NCI-H69 (cell line): ENCODE data around the gene KLHL14.
A peak's percentile ranks its signal among the peaks of the same experiment; 100 is the strongest.
"Not testable (repeated sequence)": the region's sequence is repeated elsewhere in the genome, so short reads cannot be mapped to it uniquely, and the experiment has no call there.

Source experiments
- DNase-seq: peaks from one replicate; lab custom pipeline; 2025; lab: John Stamatoyannopoulos, UW

Gene KLHL14

DNA sequence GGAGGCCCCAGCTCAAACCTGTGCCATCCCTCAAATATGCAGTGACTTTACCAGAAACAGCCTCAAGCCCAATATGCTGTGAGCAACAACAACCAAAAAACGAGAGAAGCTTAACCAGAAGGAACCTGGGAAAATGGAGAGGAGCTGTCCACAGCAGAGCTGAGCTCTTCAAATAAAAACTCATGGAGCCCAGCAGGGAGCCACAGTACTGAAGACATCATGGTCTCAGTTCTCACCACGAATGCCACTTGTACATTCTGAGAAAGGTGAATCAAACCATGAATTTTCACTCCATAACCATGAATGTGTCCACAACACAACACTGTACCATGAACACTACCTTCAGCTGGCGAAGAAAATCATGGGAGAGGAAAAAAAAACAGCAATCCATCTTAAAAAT, 50.5 kb downstream of the KLHL14 start:
- no peak for DNase-seq

DNA sequence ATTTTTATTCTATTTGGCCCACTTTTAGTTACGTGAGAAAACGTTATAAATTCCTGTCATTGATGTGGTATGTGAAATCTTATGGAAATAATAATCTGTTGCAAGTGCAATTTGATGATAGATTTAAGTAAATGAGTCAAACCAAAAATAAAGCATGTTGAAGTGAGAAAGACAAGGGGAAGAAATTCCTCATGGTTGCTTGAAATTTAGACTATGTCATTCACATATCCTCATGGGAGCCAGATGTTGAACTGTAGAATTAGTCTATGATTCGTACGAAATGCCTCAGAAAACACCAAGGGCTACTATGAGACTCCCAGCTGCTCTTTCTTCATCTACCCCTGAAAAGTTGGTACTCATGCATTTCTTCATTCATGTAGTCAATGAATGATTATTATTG, 55.7 kb downstream of the KLHL14 start:
- DNase-seq: no peak

DNA sequence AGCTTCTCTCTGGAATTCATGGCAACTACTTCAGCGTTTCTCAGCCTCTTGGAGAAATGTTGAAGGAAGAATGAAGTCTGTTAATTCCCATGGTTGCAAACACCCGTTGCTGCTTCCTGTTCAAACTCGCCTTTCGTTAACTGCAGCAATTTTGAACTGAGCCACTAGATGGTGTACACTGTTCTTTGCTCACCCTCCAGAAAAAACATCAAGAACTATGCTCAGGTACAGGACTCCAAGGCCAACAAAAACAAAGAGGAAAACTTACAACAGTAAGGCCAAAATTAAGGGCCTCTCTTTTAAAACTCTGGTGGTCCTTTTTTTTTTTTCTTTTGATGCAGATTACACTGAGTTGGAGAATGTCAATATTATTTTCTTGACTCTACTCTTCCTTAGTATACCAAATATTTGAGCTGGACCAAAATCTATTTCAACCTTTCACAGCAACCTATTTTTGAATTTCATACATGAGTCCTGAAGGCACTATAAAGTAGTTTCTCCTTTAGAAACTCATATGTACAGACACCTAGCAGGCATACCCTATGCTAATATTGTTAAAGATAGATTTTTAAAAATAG, 58.2 kb downstream of the KLHL14 start:
- DNase-seq: peak; percentile 96

DNA sequence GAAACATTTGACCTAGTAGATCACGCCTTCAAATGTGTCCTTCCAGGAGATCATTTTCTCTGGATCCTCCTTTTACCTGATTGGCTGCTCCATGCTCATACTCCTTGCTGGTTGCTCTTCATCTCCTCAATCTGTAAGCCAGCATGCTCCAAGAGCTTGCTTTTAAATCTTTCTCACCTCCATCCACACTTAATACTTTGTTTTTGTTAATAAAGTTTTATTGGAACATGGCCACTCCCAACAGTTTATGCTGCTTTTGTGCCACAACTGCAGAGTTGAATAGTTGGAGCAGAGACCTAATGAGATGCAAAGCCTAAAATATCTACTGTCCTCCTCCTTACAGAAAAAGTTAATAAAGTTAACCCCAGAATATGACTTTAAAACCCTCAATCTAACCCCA, 60.0 kb downstream of the KLHL14 start:
- DNase-seq: no peak

DNA sequence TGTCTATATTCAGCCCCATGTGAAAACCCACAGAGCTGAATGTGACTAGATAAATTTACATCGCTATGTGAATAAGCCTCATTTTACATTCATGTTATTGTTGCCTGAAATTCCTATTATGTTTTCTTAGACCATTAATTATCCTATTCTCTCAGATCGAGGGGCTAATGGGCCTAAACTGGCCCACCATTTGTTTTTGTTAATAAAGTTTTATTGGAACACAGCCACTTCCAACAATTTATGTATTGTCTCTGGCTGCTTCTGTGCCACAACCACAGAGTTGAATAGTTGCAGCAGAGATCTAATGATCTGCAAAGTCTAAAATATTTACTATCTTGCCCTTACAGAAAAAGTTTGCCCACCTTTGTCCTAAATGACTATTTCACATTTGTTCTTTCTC, 61.0 kb downstream of the KLHL14 start:
- no peak for DNase-seq

DNA sequence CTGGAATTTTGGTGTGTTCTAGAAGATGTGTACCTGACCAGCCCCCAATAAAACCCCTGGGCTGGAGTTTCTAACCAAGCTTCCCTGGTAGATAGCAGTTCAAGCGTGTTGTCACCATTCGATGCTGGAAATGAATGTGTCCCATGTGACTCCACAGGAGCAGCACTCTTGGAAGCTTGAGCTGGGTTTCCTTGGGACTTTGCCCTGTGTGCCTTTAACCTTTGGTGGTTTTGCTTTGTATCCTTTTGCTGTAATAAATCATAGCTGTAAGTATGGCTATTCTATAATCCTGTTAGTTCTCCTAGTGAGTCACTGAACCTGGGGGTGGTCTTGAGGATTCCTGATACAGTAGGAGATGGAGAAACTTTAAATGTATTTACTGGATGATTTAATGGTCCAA, 65.2 kb downstream of the KLHL14 start:
- peak; percentile 82 for DNase-seq

DNA sequence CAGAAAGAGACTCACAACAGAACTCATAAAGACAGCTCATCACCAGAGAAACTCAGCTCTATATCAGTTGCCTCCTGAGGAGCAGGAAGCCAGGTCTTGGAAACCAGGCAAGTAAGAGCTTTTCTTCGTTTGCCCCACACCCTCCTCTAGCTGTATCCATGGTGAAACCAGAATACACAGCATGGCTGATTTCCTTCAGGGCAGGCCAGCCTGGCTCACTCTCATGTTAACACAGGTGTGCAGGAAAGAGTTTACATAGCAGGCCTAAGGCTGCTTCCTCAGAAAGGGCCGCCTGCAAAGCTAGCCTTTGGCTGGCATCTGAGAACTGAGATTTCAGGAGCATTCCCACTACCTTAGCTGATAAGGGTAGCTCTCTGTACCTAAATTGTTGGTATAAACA, 65.7 kb downstream of the KLHL14 start:
- peak; percentile 98 for DNase-seq

DNA sequence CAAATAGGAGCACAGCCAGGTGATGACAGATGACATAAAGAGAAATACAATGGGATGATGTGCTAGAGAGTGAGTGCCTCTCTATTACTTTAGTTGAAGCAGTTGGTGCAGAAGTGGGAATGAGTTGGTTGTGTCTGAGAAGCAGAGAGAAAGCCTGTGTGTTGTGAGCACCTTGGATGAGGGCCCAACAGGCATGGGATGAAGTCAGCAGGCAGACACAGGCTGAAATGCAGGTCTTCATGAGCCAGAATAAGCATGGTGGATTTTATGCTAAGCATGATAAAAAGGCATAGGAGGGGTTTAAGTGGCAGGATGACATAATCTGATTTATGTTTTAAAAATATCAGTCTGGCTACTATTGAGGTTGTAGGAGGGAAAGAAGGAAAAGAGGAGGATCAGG, 71.5 kb downstream of the KLHL14 start:
- DNase-seq: peak; percentile 78

DNA sequence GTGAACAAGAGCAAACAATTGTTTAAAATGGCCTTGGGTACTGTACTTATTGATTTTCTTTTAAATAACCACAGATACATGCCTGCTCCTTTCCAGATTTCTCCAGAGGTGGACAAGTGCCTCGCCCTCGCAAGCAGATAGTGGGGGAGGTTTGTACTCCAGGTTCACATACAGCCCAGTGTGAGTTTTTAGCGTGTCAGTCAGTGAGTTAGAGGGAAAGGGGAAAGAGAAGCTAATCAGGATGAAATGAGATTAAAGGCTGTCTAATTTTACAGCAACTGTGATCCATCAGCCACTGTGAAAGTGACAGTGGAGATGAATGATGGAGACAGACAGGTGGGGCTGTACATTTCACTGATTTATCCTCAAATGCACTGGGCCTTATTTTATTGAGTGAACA, 74.7 kb downstream of the KLHL14 start:
- peak; percentile 90 for DNase-seq

DNA sequence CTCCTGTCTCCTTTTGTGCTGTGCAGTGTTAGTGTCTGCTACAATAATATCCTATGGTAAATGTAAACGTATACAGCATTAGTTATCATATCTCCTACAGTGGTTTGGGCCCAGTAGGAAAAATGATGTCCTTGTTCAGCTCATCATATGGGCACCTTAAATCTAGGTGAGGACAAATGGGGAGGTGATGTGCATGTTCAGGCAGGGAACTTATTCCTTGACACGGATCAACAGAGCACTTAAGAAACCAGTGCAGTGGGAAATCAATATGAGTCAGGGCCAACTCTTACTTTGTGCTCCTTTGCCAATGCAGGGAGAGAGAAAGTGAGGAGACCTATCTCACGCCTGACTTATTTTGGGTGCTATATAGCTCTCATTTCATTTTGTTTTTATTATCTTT, 76.4 kb downstream of the KLHL14 start:
- no peak for DNase-seq

DNA sequence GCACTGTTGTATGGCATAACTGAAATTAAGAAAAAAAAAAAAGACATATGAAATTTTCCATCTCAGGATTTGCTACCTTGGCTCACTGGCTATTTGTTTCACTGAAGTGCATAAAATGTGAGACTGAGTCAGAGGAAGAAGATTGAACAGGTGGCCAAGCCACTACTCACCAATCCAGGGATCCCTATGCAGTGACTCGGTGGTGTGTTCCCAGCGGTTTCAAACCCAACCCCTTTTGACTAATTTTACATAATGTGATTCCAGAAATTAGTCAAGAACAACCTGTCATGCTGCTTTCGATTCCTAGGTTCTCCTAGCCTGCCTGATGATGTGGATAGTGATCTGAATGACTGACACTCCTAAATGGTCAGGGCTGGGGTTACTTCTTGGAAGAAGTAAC, 77.3 kb downstream of the KLHL14 start:
- no peak for DNase-seq

DNA sequence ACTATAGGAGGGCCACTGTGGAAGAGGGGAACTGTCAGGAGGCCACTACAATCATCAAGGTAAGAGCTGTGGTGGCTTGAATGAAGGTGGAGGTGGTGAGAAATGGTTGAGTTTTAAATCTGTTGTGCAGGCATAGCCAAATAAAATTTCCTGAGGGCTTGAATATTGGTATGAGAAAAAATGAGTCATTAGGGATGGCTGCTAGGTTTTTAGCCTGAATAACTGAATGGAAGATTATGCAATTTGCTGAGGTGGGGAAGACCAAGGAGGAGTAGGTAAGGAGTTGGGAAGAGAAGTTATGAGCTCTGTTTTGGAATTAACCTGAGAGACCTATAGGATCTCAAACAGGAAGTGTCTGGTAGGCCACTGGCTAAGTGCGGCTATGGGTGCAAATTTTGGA, 84.0 kb downstream of the KLHL14 start:
- no peak for DNase-seq

DNA sequence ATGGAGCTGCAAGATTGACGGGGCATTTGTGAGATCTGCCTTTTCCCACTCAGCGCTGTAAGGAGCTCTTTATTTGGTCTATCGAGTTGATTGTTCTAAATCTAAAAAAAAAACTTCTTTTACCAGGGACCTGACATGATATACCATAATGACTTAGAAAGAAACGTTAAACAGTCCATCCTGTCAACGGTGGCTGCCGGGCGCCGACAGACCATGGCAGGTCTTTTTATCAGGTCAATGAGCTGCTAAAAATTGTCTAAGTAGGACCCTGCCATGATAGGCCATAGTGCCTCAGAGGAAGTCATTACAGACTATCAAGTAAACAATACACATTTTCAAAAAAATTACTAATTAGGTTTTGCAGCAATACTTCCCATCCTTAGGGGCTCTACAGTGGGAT, 87.9 kb downstream of the KLHL14 start:
- no peak for DNase-seq

DNA sequence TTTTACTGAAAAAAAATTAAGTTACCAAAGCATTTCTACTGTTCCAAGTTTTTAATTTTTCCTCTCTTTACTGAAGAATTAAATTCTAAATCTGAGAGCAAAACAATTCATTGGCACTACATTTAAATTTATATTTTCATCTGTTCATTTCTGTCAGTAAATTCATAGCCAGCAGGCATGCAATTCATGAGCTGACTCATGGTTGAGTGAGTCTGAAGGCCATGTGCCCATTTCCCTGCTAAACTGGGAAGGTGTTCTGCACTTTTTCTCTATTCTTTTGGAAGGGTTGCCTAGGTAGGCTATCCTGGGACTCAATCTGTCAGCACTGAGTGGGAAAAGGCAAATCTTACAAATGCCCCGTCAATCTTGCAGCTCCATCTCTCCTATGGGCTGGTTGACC, 88.7 kb downstream of the KLHL14 start:
- DNase-seq: no peak

DNA sequence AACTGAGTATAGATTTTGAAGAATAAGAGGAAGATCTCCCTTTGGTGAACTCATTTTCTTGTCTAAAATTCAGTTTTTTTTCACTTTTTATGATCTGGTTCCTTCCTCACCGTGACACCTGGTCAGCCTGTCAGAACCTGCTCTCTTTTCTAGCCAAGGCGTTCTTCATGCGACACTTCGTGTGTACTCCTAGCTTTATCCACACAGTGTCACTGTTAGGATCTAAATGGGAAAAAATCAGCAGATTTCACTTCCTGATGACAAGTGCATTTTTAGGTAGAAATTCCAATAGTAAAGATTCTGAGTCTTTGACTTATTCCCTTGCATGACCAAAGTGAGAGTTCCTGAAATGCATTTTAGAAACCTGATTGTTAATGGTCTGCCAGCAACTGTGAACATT, 89.8 kb downstream of the KLHL14 start:
- DNase-seq: peak; percentile 53

DNA sequence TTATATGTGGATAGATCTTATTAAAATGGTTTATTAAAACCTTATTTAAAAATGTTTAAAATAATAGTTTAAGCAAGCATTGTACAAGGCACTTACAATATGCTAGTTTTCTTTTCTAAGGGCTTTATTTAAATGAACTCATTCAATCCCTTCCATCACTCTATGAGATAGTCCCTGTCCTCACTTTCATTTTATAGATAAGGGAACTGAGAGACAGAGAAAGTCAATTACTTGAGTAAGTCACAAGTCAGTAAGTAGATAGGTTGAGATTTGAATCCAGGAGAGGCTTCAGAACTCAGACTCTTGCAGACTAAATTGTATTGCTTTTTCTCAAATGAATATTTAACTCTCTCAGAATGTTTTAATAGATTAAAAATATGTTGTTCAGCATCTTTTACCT, 95.2 kb downstream of the KLHL14 start:
- DNase-seq: no peak

DNA sequence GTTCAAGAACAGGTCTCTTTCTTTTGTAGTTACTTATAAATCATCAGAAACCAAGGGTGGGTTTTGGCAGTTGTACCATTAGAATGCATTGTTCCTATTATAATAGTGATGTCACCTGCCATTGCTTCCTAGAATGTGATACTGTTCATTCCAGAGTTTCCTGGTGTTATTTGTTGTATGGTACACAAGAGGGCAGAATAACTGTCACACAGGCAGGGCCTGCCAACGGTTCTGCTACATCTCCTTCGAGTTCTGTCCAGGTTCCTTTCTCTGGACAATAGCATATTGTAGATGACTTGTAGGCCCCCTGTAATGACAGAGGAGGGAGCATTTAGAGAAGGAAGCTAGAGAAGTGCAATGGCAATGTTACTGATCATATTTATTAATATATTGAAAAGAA, 98.3 kb downstream of the KLHL14 start:
- peak; percentile 76 for DNase-seq

DNA sequence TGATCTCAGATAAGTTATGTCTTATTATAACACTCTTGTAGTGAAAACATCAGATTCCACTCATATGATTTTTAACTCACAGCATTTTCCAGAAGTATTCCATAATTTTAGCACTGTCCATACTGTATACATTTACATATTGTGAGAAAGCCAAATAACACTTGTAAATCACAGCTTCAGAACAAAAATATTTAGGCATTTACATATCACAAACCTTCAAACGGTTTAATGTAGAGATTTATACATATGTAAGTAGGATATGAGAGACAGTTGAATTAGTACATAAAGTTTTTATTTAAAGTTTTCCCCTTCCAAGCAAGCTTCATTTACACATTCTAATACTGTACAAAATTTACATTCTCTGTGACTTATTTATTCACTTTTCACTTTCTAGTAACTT, 100.4 kb downstream of the KLHL14 start:
- DNase-seq: no peak

DNA sequence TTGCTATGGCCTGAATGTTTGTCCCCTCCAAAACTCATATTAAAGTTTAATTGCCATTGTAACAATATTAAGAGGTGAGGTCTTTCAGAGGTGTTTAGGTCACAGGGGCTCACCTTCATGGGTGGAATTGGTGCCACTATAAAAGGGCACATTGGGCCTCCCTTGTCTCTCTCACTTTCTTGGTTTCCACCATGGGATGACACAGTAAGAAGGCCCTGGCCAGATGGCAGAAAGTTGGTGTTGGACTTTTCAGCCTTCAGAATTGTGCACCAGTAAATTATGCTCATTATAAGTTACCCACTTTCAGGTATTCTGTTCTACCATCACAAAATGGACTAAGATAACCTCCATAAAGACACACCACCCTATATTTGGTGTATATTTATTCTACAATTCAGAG, 102.1 kb downstream of the KLHL14 start:
- DNase-seq: no peak

DNA sequence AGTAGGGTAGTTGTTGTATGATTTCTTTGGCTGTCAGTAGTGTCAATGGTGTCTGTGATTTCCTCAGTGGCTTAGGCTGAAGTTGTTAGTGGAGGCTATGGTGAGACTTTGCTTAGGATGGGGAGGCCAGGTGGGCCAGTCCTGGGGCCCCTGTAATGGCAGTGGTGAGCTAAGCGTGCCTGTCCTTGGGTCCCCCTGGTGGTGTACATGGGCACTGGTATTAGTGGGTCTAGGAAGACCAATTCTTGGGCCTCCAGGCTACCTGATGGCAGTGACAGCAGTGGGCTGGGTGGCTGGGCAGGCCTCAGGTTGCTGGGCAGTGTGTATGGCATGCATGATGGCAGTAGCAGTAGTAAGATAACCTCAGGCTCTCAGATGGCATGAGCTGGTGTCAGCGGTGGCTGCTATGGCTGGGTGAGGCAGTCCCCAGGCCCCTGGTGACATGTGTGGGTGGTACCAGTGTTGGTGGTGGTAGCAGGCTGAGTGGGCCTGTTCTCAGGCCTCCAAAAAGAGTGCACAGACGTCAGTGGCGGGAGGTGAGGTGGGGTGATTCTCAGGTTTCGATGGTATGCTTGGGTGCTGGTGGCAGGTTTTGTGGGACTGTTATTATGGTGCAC, 103.2 kb downstream of the KLHL14 start:
- DNase-seq: peak; percentile 69

DNA sequence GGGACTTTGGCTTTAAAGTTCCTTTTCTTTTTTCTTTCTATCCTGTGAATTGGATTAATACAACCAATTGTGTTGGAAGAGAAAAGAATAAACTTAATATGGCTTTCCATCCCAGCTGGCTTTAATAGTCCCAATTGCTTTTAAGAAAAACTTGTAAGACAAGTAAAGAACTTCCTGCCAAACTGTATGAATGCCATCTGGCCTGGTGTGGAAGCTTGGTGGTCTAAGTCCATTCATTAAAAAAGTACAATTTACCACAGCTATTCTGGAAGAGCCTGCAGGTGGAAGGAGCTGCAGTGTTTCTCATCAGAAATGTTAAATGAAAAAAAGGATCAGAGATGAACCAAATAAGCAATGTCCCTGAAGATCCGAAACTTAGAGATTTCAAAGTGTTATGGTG, 103.9 kb downstream of the KLHL14 start:
- DNase-seq: no peak

DNA sequence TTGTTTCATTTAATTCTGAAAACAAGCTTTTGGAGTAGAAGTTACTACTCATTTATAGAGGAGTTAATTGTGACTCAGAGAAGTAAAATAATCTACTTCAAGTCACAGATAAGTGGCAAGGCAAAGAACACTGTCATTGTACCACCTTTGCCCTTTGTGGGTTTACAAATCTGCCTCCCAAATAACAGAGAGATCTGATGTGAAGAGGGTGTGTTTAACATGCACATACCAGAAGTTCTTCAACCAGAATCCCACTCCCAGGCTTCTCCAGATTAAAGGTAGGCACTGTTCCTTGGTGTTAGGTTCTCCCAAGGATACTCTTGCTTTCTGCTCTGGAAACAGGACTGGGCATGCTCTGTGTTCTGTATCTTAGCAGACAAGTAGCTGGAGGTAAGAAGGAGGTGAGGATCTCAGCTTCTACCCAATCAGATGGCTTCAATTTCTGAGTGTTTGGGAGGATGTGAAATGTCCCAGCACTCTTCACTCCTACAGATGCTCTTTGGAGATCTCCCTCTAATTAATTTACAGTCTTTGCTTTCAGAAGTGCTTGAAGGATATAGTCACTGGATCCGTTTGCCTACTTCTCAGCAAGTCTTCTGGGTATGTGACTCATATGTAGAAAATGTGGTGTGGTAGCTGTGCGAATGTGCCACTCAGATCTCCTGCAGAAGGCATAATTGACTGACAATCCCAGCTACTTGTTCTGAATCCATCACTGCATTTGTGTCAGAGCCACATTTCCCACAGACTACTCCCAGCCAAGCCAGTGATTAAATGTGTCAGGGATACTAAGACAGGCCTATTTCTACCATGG, 111.1 kb downstream of the KLHL14 start:
- no peak for DNase-seq

DNA sequence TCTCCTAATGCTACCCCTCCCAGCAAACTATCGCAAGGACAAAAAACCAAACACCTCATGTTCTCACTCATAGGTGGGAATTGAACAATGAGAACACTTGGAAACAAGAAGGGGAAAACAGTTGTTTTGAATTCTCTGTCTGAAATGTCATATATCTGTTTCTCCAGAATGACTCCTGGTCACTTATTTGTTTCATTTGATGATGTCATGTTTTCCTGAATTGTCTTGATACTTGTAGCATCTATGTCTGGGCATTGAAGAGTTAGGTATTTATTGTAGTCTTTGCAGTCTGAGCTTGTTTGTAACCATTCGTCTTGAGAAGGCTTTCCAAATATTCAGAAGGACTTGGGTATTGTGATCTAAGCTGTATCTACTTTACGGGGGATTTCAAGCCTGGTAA, 118.3 kb downstream of the KLHL14 start:
- not testable (repeated sequence) for DNase-seq

DNA sequence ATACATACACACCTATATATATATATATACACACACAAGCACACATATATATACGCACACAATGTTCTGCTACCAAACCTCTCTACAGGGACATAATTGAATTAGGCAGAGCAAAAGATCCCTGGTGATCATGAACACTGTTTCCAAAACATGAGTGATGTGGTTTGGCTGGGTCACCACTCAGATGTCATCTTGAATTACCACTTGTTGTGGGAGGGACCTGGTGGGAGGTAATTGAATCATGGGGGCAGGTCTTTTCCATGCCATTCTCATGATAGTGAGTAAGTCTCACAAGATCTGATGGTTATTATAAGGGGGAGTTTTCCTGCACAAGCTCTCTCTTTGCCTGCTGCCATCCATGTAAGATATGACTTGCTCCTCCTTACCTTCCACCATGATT, 135.2 kb downstream of the KLHL14 start:
- not testable (repeated sequence) for DNase-seq
